HepG2 (cell line): ENCODE results near the gene GPATCH3. TPM values are rescaled to one million over a fixed set of nuclear protein-coding genes. Genes with fewer than 3 reads are reported as not detected.

Experiments used
- IRF2 ChIP-seq: IDR thresholded peaks from 2 replicates; pipeline ENCODE4 v1.6.1; 2018; ENCODE audit warnings: missing genetic modification reagents, missing compliant biosample characterization
- NR2F2 ChIP-seq: IDR thresholded peaks from 2 replicates; pipeline ENCODE4 v1.6.1; 2012; ENCODE audit warnings: low read depth, inconsistent platforms, borderline replicate concordance
- NR2F6 ChIP-seq, 2 experiments: IDR thresholded peaks; 2 replicates each; pipeline ENCODE4 v1.6.1; 2016; ENCODE audit warnings: antibody characterized with exemption in 1 of 2, mild to moderate bottlenecking in 1 of 2
- ONECUT2 ChIP-seq: sonication (generic); formaldehyde crosslinking; IDR thresholded peaks from 2 replicates; pipeline ENCODE4 v1.4.0; 2020; ENCODE audit warnings: missing genetic modification reagents
- PREB ChIP-seq: sonication (generic); formaldehyde crosslinking; IDR thresholded peaks from 2 replicates; pipeline ENCODE4 v1.4.0; 2020; ENCODE audit warnings: missing genetic modification reagents
- SSRP1 ChIP-seq: IDR thresholded peaks from 2 replicates; pipeline ENCODE4 v1.6.1; 2016; ENCODE audit warnings: control low read depth
- ZNF18 ChIP-seq: sonication (generic); formaldehyde crosslinking; IDR thresholded peaks from 2 replicates; pipeline ENCODE4 v1.8.0; 2022; ENCODE audit warnings: mild to moderate bottlenecking, missing genetic modification reagents; ENCODE audit not compliant: insufficient replicate concordance
- ZNF292 ChIP-seq: sonication (generic); formaldehyde crosslinking; IDR thresholded peaks from 2 replicates; pipeline ENCODE4 v1.8.1; 2022; ENCODE audit warnings: mild to moderate bottlenecking, low read depth, missing genetic modification reagents, borderline replicate concordance
- ZNF484 ChIP-seq: sonication (generic); formaldehyde crosslinking; IDR thresholded peaks from 2 replicates; pipeline ENCODE4 v1.5.1; 2020; ENCODE audit warnings: mild to moderate bottlenecking, low read depth, missing genetic modification reagents, borderline replicate concordance
- ZNF512B ChIP-seq: sonication (generic); formaldehyde crosslinking; IDR thresholded peaks from 2 replicates; pipeline ENCODE4 v1.5.1; 2020; ENCODE audit warnings: missing genetic modification reagents, mild to moderate bottlenecking, borderline replicate concordance
- ZNF605 ChIP-seq: sonication (generic); formaldehyde crosslinking; IDR thresholded peaks from 2 replicates; pipeline ENCODE4 v1.8.0; 2022; ENCODE audit warnings: mild to moderate bottlenecking, missing genetic modification reagents
- ZNF639 ChIP-seq: conservative IDR thresholded peaks from 2 replicates; pipeline ENCODE4 v1.6.1; 2018; ENCODE audit warnings: missing genetic modification reagents
- ZNF652 ChIP-seq: IDR thresholded peaks from 2 replicates; pipeline ENCODE4 v1.6.1; 2016; ENCODE audit warnings: low read depth, borderline replicate concordance
- polyA plus RNA-seq, 8 experiments: library from polyadenylated mRNA; depleted of rRNA in 3 of 8; stranded (reverse) in 7 of 8; unstranded in 1 of 8; fragments of >200 nt; fragmentation: Illumina TruSeq in 4 of 8; extraction: Trizol in 4 of 8; gene quantifications; 2 replicates each; pipeline versions ENCODE4 v1.2.1 to v1.2.3, GENCODE V29; 2011 to 2016; ENCODE audit warnings: low read depth in 4 of 8, missing spikeins in 1 of 8, mixed read lengths in 1 of 8; ENCODE audit not compliant: insufficient read depth in 1 of 8
- total RNA-seq, 5 experiments: library from RNA; depleted of rRNA; stranded (reverse); fragments of >200 nt; fragmentation: Illumina TruSeq; extraction: Trizol; gene quantifications; 2 replicates each; pipeline ENCODE4 v1.2.3, GENCODE V29; 2016; ENCODE audit warnings: low read depth in 1 of 5
- TF ChIP-seq, protein P1 (sequence below): sonication (generic); formaldehyde crosslinking; IDR thresholded peaks from 2 replicates; pipeline ENCODE4 v1.4.0; 2020; ENCODE audit warnings: mild to moderate bottlenecking, missing genetic modification reagents
- TF ChIP-seq, protein P2 (sequence below): sonication (generic); formaldehyde crosslinking; IDR thresholded peaks from 2 replicates; pipeline ENCODE4 v1.4.0; 2020; ENCODE audit warnings: mild to moderate bottlenecking, missing genetic modification reagents, borderline replicate concordance

GPATCH3 gene
- total and polyA plus RNA-seq, 2 of the 13 experiments (the other 11 are each of a cell fraction or from before 2014, with no cell fraction given) = 8.3 to 11.0 TPM

DNA sequence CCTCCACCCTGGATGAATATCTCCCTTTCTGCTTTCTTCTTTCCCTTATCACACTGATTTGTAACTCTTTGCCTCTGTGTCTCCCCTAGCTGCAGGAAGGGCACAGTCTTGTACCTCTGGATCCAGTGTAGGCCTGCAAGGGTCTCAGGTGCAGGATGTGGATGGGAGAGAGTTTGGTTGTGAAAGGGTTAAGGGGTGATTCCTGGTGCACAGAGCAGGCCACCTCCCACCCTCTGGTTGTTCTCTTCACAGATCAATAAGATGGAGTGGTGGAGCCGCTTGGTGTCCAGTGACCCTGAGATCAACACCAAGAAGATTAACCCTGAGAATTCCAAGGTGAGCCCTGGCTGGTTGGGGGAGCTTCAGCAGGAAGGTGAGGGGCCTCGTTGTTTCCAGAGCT, 44.9 kb upstream of the GPATCH3 start (continued):
- TF ChIP-seq ZNF18 (CRISPR knock-in tag) (peak; percentile 45), IRF2 (CRISPR knock-in tag) (no peak), ZNF512B (CRISPR knock-in tag) (peak; percentile 62; the same call in 1 of the 2 replicates), ZNF605 (CRISPR knock-in tag) (0 out of 2 replicates have a peak, but pooled peaks have one; percentile 27), NR2F2 (peak; percentile 66; the same call in 1 of the 2 replicates), ZNF292 (CRISPR knock-in tag) (0 out of 2 replicates have a peak, but pooled peaks have one; percentile 44), NR2F6 (IDR thresholded peaks at IDR 0.05) (peak; percentile 63; the same call in 1 of the 2 replicates), NR2F6 (CRISPR knock-in tag; IDR thresholded peaks at IDR 0.05) (peak; percentile 42; the same call in 1 of the 2 replicates), SSRP1 (0 out of 2 replicates have a peak, but pooled peaks have one; percentile 62), PREB (CRISPR knock-in tag) (no peak), ONECUT2 (CRISPR knock-in tag) (peak; percentile 91), ZNF652 (CRISPR knock-in tag) (peak; percentile 98), ZNF639 (CRISPR knock-in tag) (no peak), ZNF484 (no peak)
- TF ChIP-seq, protein P1, sequence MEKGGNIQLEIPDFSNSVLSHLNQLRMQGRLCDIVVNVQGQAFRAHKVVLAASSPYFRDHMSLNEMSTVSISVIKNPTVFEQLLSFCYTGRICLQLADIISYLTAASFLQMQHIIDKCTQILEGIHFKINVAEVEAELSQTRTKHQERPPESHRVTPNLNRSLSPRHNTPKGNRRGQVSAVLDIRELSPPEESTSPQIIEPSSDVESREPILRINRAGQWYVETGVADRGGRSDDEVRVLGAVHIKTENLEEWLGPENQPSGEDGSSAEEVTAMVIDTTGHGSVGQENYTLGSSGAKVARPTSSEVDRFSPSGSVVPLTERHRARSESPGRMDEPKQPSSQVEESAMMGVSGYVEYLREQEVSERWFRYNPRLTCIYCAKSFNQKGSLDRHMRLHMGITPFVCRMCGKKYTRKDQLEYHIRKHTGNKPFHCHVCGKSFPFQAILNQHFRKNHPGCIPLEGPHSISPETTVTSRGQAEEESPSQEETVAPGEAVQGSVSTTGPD (CRISPR knock-in tag) = peak; percentile 78; the same call in 1 of the 2 replicates
- TF ChIP-seq, protein P2, sequence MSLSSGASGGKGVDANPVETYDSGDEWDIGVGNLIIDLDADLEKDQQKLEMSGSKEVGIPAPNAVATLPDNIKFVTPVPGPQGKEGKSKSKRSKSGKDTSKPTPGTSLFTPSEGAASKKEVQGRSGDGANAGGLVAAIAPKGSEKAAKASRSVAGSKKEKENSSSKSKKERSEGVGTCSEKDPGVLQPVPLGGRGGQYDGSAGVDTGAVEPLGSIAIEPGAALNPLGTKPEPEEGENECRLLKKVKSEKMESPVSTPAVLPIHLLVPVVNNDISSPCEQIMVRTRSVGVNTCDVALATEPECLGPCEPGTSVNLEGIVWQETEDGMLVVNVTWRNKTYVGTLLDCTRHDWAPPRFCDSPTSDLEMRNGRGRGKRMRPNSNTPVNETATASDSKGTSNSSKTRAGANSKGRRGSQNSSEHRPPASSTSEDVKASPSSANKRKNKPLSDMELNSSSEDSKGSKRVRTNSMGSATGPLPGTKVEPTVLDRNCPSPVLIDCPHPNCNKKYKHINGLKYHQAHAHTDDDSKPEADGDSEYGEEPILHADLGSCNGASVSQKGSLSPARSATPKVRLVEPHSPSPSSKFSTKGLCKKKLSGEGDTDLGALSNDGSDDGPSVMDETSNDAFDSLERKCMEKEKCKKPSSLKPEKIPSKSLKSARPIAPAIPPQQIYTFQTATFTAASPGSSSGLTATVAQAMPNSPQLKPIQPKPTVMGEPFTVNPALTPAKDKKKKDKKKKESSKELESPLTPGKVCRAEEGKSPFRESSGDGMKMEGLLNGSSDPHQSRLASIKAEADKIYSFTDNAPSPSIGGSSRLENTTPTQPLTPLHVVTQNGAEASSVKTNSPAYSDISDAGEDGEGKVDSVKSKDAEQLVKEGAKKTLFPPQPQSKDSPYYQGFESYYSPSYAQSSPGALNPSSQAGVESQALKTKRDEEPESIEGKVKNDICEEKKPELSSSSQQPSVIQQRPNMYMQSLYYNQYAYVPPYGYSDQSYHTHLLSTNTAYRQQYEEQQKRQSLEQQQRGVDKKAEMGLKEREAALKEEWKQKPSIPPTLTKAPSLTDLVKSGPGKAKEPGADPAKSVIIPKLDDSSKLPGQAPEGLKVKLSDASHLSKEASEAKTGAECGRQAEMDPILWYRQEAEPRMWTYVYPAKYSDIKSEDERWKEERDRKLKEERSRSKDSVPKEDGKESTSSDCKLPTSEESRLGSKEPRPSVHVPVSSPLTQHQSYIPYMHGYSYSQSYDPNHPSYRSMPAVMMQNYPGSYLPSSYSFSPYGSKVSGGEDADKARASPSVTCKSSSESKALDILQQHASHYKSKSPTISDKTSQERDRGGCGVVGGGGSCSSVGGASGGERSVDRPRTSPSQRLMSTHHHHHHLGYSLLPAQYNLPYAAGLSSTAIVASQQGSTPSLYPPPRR (CRISPR knock-in tag) = 0 out of 2 replicates have a peak, but pooled peaks have one; percentile 9
